Lung microvascular endothelial cell (primary cell): Measurements from ENCODE around the gene WNT3. TPM values are rescaled to one million over a fixed set of nuclear protein-coding genes. Genes with fewer than 3 reads are reported as not detected.
A peak's percentile ranks its signal among the peaks of the same experiment; 100 is the strongest.

Experiments used
- DNase-seq, 2 donors: peaks; one replicate each; pipeline versions ENCODE4 v3.0.0 to v3.0.0-alpha.2; 2010; ENCODE audit warnings: low read depth in 2 of 2
- total RNA-seq: library from RNA; depleted of rRNA; stranded (reverse); fragments of >200 nt; gene quantifications from 2 replicates; pipeline ENCODE4 v1.2.1, GENCODE V29; 2014

WNT3 gene
- total RNA-seq, 1 donor from 2014 or later: 0.79 TPM

DNA sequence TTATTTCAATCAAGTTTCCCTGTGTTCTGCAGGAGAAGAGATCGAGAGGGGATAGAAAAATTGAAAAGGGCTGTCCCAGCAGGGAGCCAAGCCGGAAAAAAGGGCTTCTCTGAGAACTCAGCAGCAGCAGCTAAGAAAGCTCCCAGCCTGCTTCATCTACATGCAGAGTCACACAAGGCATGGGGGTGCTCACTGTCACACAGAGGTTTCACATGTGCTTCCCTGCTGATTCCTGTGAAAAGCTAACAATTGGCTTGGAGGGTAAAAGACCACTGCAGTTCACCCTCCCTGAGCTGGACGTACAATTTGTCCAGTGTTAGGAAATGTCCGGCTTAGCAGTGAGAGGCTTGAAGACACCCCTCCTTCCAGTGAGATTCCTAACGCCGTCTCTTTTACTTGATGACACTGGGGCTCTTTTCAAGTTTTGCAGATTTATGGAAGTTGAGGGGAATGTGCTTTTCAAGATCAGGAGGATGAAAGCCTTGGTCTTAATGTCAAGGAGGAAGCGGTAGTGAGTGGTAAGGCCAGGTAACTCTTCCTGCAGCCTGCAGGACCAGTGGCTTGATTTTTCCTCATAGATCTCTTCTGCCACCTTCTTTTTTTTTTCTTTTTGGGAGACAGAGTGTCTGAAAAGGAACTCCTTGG lies 85.6 kb downstream of the WNT3 start:
- no peak for DNase-seq

DNA sequence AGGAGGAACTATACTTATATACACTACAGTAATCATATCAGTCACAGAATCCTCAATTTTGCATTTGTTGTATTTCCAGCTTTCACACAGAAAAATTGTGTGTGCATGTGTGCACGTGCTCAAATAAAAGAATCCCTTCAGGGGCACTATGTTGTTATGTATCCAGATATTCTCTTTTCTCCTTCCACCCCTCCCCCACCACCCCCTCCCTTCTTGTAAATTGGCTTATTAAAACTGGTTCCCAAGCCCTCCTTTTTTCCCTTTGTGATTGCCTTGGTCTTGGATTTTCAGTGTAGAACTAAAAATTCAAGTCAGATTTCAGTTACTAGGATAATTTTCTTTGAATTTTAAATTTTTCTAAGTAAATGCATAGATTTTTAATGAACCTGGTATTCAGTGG lies 86.3 kb downstream of the WNT3 start:
- DNase-seq: no peak

DNA sequence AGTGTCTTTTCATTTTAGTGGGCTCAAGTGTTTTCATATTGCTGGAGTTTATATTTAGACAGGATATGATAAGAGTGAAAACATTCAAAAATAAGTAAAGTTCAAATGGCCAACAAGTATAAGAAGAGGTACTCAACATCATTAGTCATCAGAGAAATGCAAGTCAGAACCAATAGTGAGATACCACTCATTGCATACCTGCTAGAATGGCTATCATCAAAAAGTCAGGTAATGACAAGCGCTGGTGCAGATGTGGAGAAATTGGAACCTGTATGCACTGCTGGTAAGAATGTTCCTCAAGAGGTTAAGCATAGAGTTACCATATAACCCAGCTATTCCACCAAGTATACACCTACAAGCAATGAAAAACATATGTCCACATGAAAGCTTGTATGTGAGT lies 87.8 kb downstream of the WNT3 start:
- no peak for DNase-seq

DNA sequence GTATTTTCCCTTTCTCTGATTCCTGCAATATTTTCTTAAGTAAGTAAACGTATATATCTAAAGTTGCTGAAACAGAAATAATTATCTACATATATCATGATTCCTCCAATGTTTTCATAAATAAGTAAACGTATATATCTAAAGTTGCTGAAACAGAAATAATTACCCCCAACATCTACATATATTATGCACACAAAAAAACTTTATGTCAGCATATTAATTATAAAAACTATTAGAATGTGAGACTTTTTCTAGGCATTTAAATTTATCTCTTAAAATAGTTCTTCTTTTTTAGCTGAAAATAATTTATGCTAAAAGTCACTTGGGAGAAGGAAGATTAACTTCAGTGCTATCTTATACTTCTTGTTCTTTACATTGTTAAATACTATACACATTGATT lies 88.5 kb downstream of the WNT3 start:
- DNase-seq: no peak

DNA sequence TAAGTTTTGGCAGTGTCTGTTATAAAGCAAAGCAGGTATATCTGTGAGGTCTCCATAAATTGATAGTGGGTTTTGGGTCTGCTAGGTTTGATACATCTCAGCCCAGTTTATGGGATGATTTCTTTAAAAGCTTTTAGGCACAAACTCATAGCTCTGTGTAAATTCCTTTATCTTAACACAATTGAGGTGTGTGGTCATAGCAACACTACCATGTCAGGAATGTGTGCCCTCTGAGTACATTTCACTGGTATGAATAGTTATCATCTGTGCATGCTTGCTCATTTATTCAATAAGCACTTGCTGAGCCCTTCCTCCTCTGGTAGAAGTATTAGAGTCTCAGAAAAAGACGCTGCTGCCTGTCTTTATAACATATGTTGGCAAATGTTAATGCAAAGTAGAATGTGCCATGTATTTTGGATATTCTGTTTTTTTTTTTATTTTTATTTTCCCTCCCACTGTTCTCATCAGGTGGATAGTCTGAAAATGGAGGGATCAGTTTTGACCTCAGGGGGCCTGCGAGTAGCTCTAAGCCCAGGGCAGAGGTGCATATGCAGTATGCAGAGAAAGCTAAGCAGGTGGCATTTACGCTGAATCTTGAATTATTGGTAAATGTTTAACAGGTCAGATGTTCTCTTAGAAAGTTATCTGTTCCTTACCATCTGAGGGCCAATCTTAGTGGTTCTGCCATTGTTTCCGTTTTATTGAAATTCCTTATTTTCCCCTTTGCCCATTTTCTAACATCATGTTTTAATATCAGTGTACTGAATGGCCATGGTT lies 90.7 kb downstream of the WNT3 start:
- peak in 1 of 2 donors; percentile 20 for DNase-seq

DNA sequence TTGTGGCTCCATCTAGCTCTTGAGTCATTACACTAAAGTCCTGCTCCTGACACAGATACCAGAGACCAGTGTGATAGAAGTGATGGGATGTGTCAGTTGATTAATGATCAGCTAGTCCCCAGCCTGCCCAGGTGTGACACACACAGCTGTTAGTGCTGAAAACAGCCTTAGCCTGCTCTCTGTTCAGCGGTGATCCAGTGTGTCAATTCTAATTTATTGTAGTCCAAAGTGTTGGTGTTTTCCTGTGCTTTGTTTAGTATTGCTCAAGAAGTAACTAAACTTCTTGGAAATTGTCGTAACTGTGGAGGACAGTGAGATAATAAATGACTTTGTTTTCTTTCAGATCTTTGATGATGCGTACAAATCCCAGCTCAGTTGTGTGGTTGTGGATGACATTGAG lies 92.3 kb downstream of the WNT3 start:
- DNase-seq: no peak

DNA sequence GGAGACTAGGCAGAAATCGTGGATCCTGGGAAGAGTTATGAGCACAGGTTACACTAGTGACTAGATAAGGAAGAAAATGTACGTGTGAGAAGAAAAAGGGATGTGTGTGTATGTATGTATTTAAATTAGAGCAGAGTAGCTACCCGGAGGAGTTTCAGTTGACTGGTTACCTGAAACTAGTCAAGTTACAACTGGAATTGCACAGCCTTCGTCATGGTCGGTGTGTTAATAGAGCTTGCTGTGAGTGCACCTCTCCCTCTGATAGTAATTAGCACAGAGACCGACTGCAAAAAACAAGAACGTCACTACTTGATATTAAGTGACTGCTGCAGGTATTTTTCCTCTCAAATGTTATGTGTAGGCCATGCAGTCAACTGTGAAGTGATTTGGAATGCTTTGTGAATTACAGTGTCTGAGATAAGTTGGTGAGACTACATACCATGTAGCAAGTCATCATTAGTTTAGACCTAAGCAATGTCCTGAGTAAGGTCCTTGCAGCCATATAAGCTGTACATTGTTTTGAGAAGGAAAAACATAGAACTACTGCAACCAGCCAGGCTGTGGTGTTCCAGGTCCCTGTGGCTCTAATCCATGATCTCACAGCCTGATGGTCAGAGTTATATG lies 95.7 kb downstream of the WNT3 start:
- no peak for DNase-seq

DNA sequence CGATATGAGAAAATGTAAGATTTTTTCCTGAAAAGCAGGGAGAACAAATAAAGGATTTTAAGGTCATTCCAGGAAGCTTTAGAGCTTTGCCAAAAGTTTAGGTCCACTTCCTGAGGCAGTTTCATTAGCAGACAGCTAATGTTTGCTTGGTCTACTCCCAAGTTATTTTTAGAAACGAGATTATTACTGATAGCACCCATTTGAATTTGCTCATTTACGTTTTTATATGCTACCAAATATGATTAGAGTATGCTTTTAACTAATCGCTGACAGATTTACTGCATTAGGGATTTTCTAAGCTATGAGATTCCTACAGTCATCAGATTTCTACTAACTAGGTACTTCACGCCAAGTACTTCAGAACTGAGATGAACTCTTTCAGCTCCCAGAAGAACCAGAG lies 98.1 kb downstream of the WNT3 start:
- no peak for DNase-seq

DNA sequence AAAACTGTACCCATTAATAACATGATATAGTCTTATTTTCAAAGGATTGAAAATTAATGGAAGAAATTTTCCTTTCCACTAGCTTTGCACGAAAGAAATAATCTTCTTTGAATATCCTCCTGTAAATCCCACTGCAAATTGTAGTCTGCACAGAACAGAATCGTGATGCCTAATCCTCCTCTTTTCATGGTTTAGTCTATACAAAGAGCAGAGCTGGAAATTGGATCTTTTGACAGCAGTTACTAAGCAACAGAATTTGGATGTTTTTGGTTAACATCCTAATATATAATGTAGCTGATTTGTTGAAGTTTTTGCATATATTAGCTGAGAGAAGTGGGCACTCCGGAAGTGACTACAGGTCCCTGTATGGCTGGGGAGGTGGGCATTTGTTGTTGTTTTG lies 98.6 kb downstream of the WNT3 start:
- DNase-seq: no peak

DNA sequence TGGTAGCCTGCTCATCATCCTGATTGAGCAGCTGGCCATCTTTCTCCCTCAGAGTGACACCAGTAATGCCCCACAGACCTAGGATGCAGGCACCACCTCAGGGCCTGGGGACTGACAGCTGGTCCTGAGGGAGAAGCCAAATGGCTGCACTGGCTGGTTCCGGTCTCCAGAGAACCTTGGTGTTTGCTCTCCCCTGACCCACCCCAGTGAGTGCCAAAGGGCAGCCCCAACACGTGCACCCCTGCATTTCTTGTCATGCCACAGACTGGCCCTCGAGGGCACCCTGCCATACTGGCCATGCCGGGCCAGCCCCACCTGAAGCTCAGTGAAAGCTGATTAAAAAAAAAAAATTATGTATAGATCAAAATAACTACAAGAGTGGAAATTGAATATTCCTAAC lies 100.5 kb downstream of the WNT3 start:
- DNase-seq: no peak

Other genes with a start within 250 kb of the WNT3 start
- gene ARL17A, start 239.0 kb downstream of the WNT3 start, total RNA-seq: 1.3 and 4.0 TPM in 2 replicates
- gene NSF, start 228.0 kb downstream of the WNT3 start, total RNA-seq: 32.5 and 33.8 TPM in 2 replicates
- gene WNT9B, start 32.9 kb upstream of the WNT3 start, total RNA-seq: not detected in 2 replicates
- gene GOSR2, start 104.5 kb upstream of the WNT3 start, total RNA-seq: 32.3 and 32.9 TPM in 2 replicates
- gene RPRML, start 160.6 kb upstream of the WNT3 start, total RNA-seq: not detected in 2 replicates